DND-41 (cell line): ENCODE measurements around the gene FMN1.

ENCODE experiments used
- ATAC-seq: fragments of 200-7000 bp; cut with Tn5 transposase; 3 replicates; pipeline ENCODE4 v1.9.1; 2021; ENCODE audit warnings: low read depth; ENCODE audit not compliant: insufficient read depth
- DNase-seq: peaks from one replicate; pipeline ENCODE4 v3.0.0-alpha.2; 2020
- H2AFZ ChIP-seq: 2 replicates; pipeline ENCODE4 v1.6.0; 2012; ENCODE audit warnings: low read depth, low read length
- H3K27ac ChIP-seq: 2 replicates; pipeline ENCODE4 v1.5.1; 2012; ENCODE audit warnings: low read length, inconsistent platforms
- H3K27me3 ChIP-seq: fragments of 200-600 bp; sonication (generic); 2 replicates; pipeline ENCODE4 v1.6.0; 2012; ENCODE audit warnings: low read length, mild to moderate bottlenecking, inconsistent platforms; ENCODE audit not compliant: insufficient read depth, poor library complexity
- H3K36me3 ChIP-seq: 2 replicates; pipeline ENCODE4 v1.5.1; 2012; ENCODE audit warnings: low read length, inconsistent platforms; ENCODE audit not compliant: insufficient read depth
- H3K4me1 ChIP-seq: 2 replicates; pipeline ENCODE4 v1.5.1; 2012; ENCODE audit warnings: mild to moderate bottlenecking, low read length; ENCODE audit not compliant: insufficient read depth
- H3K4me2 ChIP-seq: 2 replicates; pipeline ENCODE4 v1.6.0; 2012; ENCODE audit warnings: mild to moderate bottlenecking, moderate library complexity, low read length, inconsistent platforms; ENCODE audit not compliant: insufficient read depth
- H3K4me3 ChIP-seq, 2 experiments: fragments of 200-600 bp in 1 of 2; shearing (Covaris generic) in 1 of 2; 2 replicates each; pipeline ENCODE4 v1.5.1; 2012 to 2016; ENCODE audit warnings: inconsistent platforms in 2 of 2, low read length in 2 of 2, mild to moderate bottlenecking in 2 of 2, low read depth in 1 of 2, moderate library complexity in 1 of 2
- H3K79me2 ChIP-seq: 2 replicates; pipeline ENCODE4 v1.6.0; 2012; ENCODE audit warnings: low read length, inconsistent platforms; ENCODE audit not compliant: insufficient read depth
- H3K9ac ChIP-seq: 2 replicates; pipeline ENCODE4 v1.6.0; 2012; ENCODE audit warnings: low read depth, mild to moderate bottlenecking, inconsistent platforms, low read length, moderate library complexity
- H3K9me3 ChIP-seq: 2 replicates; pipeline ENCODE4 v1.5.1; 2012; ENCODE audit warnings: low read length, moderate library complexity, mild to moderate bottlenecking, inconsistent platforms; ENCODE audit not compliant: insufficient read depth, severe bottlenecking
- H4K20me1 ChIP-seq: 2 replicates; pipeline ENCODE4 v1.6.0; 2012; ENCODE audit warnings: low read length; ENCODE audit not compliant: insufficient read depth
- CTCF ChIP-seq: IDR thresholded peaks from 2 replicates; pipeline ENCODE4 v1.5.1; 2012; ENCODE audit warnings: borderline replicate concordance, low read length, moderate library complexity, mild to moderate bottlenecking; ENCODE audit not compliant: poor library complexity, severe bottlenecking; ENCODE audit errors: extremely low read depth
- EZH2 ChIP-seq: IDR thresholded peaks from 3 replicates; pipeline ENCODE4 v1.6.1; 2012; ENCODE audit warnings: borderline replicate concordance, low read depth, mild to moderate bottlenecking, moderate library complexity, low read length, inconsistent platforms; ENCODE audit not compliant: severe bottlenecking

The FMN1 gene

GRCh38 chr15:33115191-33115861 lies 79.2 kb downstream of the FMN1 start:
- ATAC-seq (no peak), DNase-seq (no peak)
- TF ChIP-seq EZH2 (no peak), CTCF (no peak)
- H3K79me2 ChIP-seq, result no peaks in the 10 kb centered on the region
- H4K20me1 ChIP-seq, result no peaks in the 10 kb centered on the region
- no peak overlapping the region for H3K4me2 ChIP-seq
- H3K36me3 ChIP-seq, result no peaks in the 10 kb centered on the region
- no peaks in the 10 kb centered on the region for H3K4me1 ChIP-seq
- H2AFZ ChIP-seq, result no peak overlapping the region
- no peak overlapping the region for H3K9ac ChIP-seq
- no peaks in the 10 kb centered on the region for H3K9me3 ChIP-seq
- H3K27me3 ChIP-seq, result peaks cover 2% of the 10 kb centered on the region
- no peak overlapping the region for H3K4me3 ChIP-seq
- no peak overlapping the region for H3K27ac ChIP-seq

- H3K4me3 ChIP-seq, result no peak overlapping the region
- H3K9ac ChIP-seq, result no peak overlapping the region
- no peak overlapping the region for H2AFZ ChIP-seq
- H3K9me3 ChIP-seq, result no peaks in the 10 kb centered on the region
- TF ChIP-seq CTCF (no peak), EZH2 (no peak)
- H3K4me1 ChIP-seq, result no peaks in the 10 kb centered on the region
- H3K36me3 ChIP-seq, result no peaks in the 10 kb centered on the region
- DNase-seq (no peak), ATAC-seq (no peak)
- no peaks in the 10 kb centered on the region for H4K20me1 ChIP-seq
- peaks cover 2% of the 10 kb centered on the region for H3K27me3 ChIP-seq
- no peaks in the 10 kb centered on the region for H3K79me2 ChIP-seq
- H3K4me2 ChIP-seq, result no peak overlapping the region
- no peak overlapping the region for H3K27ac ChIP-seq
Measured at GRCh38 chr15:33114374-33114717, 80.2 kb downstream of the FMN1 start.

GRCh38 chr15:33113666-33114373 lies 80.7 kb downstream of the FMN1 start:
- no peak for DNase-seq
- Histone ChIP-seq H3K27me3 (peaks cover 2% of the 10 kb centered on the region), H3K4me1 (no peaks in the 10 kb centered on the region), H4K20me1 (no peaks in the 10 kb centered on the region), H3K36me3 (no peaks in the 10 kb centered on the region), H3K9ac (no peak overlapping the region), H3K4me3 (no peak overlapping the region), H3K9me3 (no peaks in the 10 kb centered on the region), H2AFZ (no peak overlapping the region), H3K79me2 (no peaks in the 10 kb centered on the region), H3K27ac (no peak overlapping the region), H3K4me2 (no peak overlapping the region)
- ATAC-seq, result no peak
- TF ChIP-seq CTCF (no peak), EZH2 (no peak)
